CD4-positive, alpha-beta T cell treated with Interleukin-2 at 100 ng/mL for 4 hours (primary cell): ENCODE data around the gene CPNE8.

Experiments
- DNase-seq: peaks from one replicate; pipeline ENCODE4 v3.0.0-alpha.2; 2020; ENCODE audit warnings: low spot score

Gene CPNE8

GRCh38 chr12:38728894-38729293 is 176.5 kb downstream of the CPNE8 start:
- DNase-seq: no peak

- DNase-seq: no peak
Observed at GRCh38 chr12:38721611-38722252, 183.7 kb downstream of the CPNE8 start.

GRCh38 chr12:38720661-38721060 is 184.7 kb downstream of the CPNE8 start:
- DNase-seq: no peak

GRCh38 chr12:38713294-38713693 is 192.1 kb downstream of the CPNE8 start:
- DNase-seq: no peak

GRCh38 chr12:38711054-38711453 is 194.3 kb downstream of the CPNE8 start:
- no peak for DNase-seq

GRCh38 chr12:38708466-38708865 is 196.9 kb downstream of the CPNE8 start:
- no peak for DNase-seq

GRCh38 chr12:38707648-38708047 is 197.7 kb downstream of the CPNE8 start:
- no peak for DNase-seq

- DNase-seq: no peak
Observed at GRCh38 chr12:38697289-38697688, 208.1 kb downstream of the CPNE8 start.

GRCh38 chr12:38695057-38695456 is 210.3 kb downstream of the CPNE8 start:
- no peak for DNase-seq

- no peak for DNase-seq
Observed at GRCh38 chr12:38691164-38691563, 214.2 kb downstream of the CPNE8 start.

GRCh38 chr12:38690646-38691045 is 214.7 kb downstream of the CPNE8 start:
- no peak for DNase-seq

GRCh38 chr12:38689704-38690103 is 215.7 kb downstream of the CPNE8 start:
- DNase-seq: no peak

GRCh38 chr12:38689195-38689594 is 216.2 kb downstream of the CPNE8 start:
- DNase-seq: no peak

GRCh38 chr12:38682521-38682920 is 222.9 kb downstream of the CPNE8 start:
- DNase-seq: no peak

GRCh38 chr12:38669530-38669929 is 235.9 kb downstream of the CPNE8 start:
- no peak for DNase-seq

- DNase-seq: no peak
Observed at GRCh38 chr12:38669081-38669480, 236.3 kb downstream of the CPNE8 start.

GRCh38 chr12:38666425-38666824 is 239.0 kb downstream of the CPNE8 start:
- no peak for DNase-seq

GRCh38 chr12:38664661-38665269 is 240.6 kb downstream of the CPNE8 start:
- no peak for DNase-seq

GRCh38 chr12:38662829-38663228 is 242.6 kb downstream of the CPNE8 start:
- DNase-seq: no peak

- no peak for DNase-seq
Observed at GRCh38 chr12:38653650-38654049, 251.7 kb downstream of the CPNE8 start.

- no peak for DNase-seq
Observed at GRCh38 chr12:38648813-38649212, 256.6 kb downstream of the CPNE8 start.

- DNase-seq: no peak
Observed at GRCh38 chr12:38646146-38646545, 259.2 kb downstream of the CPNE8 start.

- DNase-seq: no peak
Observed at GRCh38 chr12:38639625-38640024, 265.8 kb downstream of the CPNE8 start.

- no peak for DNase-seq
Observed at GRCh38 chr12:38638401-38638800, 267.0 kb downstream of the CPNE8 start.
